ENCODE results near the gene PLSCR3.

PLSCR3 gene

DNA sequence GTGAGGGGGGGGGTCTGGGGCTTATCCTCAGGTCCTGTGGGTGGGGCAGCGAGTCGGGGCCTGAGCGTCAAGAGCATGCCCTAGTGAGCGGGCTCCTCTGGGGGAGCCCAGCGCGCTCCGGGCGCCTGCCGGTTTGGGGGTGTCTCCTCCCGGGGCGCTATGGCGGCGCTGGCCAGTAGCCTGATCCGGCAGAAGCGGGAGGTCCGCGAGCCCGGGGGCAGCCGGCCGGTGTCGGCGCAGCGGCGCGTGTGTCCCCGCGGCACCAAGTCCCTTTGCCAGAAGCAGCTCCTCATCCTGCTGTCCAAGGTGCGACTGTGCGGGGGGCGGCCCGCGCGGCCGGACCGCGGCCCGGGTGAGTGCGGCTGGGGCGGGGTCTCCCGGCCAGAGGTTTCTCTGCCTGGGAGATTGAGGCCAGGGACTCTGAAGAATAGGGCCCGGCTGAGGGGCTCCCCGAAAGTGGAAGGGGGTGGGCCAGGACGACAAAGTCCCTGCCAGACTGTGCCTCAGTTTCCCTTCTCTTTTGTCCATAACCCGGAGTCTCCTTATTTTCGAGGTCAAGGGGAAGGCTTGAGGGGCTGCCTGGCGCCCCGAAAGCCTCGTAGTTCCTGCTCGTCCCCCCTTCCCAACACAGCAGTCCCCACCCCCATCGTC lies 45.3 kb upstream of the PLSCR3 start, which contains the start of gene FGF11:
TSS of gene FGF11 (plus strand) at position 51 of the 651 bp plus-strand sequence. CDS start at position 160, 109 bp downstream.
- TF ChIP-seq, protein P1, sequence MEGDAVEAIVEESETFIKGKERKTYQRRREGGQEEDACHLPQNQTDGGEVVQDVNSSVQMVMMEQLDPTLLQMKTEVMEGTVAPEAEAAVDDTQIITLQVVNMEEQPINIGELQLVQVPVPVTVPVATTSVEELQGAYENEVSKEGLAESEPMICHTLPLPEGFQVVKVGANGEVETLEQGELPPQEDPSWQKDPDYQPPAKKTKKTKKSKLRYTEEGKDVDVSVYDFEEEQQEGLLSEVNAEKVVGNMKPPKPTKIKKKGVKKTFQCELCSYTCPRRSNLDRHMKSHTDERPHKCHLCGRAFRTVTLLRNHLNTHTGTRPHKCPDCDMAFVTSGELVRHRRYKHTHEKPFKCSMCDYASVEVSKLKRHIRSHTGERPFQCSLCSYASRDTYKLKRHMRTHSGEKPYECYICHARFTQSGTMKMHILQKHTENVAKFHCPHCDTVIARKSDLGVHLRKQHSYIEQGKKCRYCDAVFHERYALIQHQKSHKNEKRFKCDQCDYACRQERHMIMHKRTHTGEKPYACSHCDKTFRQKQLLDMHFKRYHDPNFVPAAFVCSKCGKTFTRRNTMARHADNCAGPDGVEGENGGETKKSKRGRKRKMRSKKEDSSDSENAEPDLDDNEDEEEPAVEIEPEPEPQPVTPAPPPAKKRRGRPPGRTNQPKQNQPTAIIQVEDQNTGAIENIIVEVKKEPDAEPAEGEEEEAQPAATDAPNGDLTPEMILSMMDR (IDR thresholded peaks at IDR 0.05; ENCODE audit: low read length, missing control alignments) = no peak
- peak within 1 kb of the TSS; percentile 44 for H3K4me3 ChIP-seq (replicated peaks; ENCODE audit: low read depth, low read length)
- no peak for DNase-seq (ENCODE audit: low read depth)

DNA sequence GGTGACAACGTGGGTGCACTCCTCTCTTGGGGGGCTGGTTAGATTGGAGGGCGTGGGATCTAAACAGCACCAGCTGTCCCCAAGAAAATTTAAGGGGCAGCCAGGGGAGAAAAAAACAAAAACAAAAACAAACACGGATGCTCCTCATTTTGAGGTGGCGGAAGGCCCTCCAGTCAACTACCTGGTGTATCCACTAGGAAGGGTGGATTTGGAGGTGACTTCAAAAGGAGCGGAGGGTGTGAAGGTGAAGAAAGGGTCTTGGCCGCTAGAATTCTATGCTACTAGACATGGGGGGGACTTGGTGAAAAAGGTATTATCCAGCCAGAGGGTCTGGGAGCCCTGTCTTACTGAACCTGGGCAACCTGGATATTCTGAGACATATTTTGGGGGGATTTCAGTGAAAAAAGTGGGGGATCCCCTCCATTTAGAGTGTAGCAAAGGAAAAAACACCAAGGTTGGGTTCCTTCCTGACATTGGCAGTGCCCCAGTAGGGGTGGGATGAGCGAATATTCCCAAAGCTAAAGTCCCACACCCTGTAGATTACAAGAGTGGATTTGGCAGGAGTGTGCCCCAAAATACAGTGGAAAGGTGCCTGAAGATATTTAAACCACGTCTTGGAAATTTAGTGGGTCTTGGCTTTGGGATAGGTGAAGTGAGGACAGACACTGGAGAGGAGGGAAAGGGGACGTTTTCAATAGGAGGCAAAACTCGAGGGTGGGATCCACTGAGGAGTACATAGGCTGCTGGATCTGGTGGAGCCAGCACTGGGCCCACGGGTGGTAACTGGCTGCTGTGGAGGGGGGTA lies 44.5 kb upstream of the PLSCR3 start:
- TF ChIP-seq, protein P1 (IDR thresholded peaks at IDR 0.05; ENCODE audit: low read length, missing control alignments) = no peak

DNA sequence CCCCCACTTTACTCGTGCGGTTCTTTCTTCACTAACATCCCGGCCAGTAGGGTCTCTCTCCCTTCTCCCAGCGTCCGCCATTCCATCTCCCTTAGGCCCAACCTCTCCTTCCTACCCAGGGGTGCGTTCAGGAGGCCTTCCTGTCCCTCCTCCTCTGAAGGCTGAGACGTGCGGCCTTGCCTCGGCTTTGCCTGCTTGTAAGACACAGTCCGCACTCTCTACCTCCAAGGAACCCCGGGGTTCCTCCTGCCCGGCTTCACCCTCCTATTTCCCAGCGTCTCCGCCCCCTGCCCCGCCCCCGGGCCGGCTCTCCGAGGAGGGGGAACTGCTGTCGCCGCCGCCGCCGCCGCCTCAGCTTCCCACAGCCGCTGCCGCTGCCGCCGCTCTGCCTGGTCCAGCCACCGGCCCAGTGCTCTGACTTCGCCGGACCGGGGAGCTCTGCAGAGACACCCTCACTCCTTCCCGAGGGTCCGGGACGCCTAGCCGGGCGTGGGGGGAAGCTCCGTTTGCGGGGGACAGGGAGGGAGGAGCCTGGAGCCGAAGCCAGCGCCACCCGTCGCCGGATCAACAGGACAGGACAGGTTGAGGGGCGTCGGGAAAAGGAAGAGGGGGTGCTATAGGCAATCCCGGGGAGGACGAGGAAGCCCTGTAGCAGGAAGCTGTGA lies 43.8 kb upstream of the PLSCR3 start:
- H3K4me3 ChIP-seq (replicated peaks; ENCODE audit: low read depth, low read length) = peak overlapping the region; percentile 10
- no peak for DNase-seq (ENCODE audit: low read depth)
- TF ChIP-seq, protein P1 (IDR thresholded peaks at IDR 0.05; ENCODE audit: low read length, missing control alignments) = no peak

More for the DNA sequence above, 44.5 kb upstream of the PLSCR3 start:
- H3K4me3 ChIP-seq (replicated peaks; ENCODE audit: low read depth, low read length) = no peak overlapping the region
- DNase-seq (ENCODE audit: low read depth) = no peak

DNA sequence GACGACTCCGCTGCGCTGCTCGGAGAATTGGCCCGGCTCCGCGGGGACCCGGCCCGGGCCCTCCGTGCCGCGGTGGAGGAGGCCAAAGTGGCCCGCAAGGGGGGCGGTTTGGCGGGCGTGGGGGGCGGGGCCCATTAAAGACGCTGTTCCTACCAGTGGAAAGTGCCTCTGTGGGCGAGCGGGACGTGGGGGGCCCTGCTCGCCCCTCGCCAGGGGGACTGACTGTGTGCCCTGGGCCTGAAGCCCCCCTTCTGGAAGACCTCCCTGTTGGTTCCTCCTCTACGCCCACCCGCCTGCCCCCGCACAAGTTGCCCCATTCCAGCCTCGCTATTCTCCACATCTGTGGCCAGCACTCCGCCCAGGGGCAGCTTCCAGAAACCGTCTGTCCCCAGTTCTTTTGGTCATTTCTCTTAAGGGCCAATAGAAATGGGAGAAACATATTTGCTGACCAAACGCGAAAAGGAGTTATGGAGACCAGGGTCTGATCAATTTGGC lies 43.1 kb upstream of the PLSCR3 start:
- no peak for DNase-seq (ENCODE audit: low read depth)
- TF ChIP-seq, protein P1 (IDR thresholded peaks at IDR 0.05; ENCODE audit: low read length, missing control alignments) = no peak
- H3K4me3 ChIP-seq (replicated peaks; ENCODE audit: low read depth, low read length) = peak overlapping the region; percentile 24

DNA sequence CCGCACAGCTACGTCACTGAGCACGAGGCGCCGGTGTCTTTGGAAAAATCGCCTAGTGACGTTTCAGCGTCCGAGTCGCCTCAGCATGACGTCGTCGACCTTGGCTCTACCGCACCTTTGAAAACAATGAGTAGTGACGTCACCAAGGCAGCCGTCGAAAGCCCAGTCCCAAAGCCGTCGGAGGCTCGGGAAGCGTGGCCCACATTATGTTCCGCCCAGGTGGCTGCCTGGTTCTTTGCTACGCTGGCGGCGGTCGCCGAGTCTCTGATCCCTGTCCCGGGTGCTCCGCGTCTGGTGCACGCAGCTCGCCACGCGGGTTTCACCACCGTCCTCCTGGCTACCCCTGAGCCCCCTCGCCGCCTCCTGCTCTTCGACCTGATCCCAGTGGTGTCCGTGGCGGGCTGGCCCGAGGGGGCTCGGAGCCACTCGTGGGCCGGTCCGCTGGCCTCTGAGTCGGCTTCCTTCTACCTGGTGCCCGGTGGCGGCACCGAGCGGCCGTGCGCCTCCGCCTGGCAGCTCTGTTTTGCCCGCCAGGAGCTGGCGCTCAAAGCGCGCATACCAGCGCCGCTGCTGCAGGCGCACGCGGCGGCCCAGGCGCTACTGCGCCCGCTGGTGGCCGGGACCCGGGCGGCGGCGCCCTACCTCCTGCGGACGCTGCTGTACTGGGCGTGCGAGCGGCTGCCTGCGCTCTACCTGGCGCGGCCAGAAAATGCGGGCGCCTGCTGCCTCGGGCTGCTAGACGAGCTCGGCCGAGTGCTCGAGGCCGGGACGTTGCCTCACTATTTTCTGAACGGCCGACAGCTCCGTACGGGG lies 42.4 kb upstream of the PLSCR3 start:
- TF ChIP-seq, protein P1 (IDR thresholded peaks at IDR 0.05; ENCODE audit: low read length, missing control alignments) = peak; percentile 33
- peak overlapping the region; percentile 25 for H3K4me3 ChIP-seq (replicated peaks; ENCODE audit: low read depth, low read length)
- peak; percentile 78 for DNase-seq (ENCODE audit: low read depth)
